Measurements from ENCODE around the gene DPY19L1. TPM values are rescaled to one million over a fixed set of nuclear protein-coding genes. Genes with fewer than 3 reads are reported as not detected.

The DPY19L1 gene
- total and polyA plus RNA-seq, 8 donors = 42.8 to 72.9 (median 51.5) TPM

- ATAC-seq (peak; percentile 91), DNase-seq (peak; percentile 93 to 98 (median 96))
- TF ChIP-seq, protein P1, sequence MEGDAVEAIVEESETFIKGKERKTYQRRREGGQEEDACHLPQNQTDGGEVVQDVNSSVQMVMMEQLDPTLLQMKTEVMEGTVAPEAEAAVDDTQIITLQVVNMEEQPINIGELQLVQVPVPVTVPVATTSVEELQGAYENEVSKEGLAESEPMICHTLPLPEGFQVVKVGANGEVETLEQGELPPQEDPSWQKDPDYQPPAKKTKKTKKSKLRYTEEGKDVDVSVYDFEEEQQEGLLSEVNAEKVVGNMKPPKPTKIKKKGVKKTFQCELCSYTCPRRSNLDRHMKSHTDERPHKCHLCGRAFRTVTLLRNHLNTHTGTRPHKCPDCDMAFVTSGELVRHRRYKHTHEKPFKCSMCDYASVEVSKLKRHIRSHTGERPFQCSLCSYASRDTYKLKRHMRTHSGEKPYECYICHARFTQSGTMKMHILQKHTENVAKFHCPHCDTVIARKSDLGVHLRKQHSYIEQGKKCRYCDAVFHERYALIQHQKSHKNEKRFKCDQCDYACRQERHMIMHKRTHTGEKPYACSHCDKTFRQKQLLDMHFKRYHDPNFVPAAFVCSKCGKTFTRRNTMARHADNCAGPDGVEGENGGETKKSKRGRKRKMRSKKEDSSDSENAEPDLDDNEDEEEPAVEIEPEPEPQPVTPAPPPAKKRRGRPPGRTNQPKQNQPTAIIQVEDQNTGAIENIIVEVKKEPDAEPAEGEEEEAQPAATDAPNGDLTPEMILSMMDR (IDR thresholded peaks at IDR 0.05) = peak; percentile 77 to 80
- H3K4me3 ChIP-seq = peak overlapping the region; percentile 49 to 66
- no peaks in the 10 kb centered on the region for H3K36me3 ChIP-seq
- intact Hi-C loops (cut with DNase I) = no loop called here
- peaks cover 4 to 23% of the 10 kb centered on the region in 2 donors for H3K4me1 ChIP-seq
- peak overlapping the region; percentile 87 to 89 for H3K27ac ChIP-seq
- no peaks in the 10 kb centered on the region for H3K27me3 ChIP-seq
- H3K9me3 ChIP-seq = no peaks in the 10 kb centered on the region
These were observed 449 bp upstream of the DPY19L1 start for GRCh38 chr7:35037526-35038341.

GRCh38 chr7:35036361-35037171 lies 719 bp downstream of the DPY19L1 start:
- H3K27ac ChIP-seq = peak overlapping the region; percentile 66 to 86
- ATAC-seq = peak; percentile 37

DNA sequence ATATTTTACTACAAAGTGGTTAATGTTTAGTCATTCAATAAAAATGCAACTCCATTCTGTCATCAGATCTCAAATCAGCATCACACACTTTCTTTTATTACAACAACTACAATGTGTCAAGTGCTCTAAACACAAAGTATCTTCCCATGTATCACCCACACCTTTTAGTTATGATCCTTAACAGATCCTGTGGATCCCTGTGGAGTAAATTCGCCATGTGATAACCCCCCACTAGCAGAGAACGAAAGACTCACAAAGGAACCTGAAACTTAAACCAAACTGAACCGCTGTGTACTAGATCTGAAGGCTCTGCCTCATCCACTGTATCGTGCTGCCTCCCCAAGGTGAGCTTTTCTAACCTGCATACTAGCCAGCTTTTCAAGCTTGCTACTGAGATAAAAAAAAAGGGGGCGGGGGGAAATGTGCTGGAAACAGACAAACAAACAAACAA lies 1.7 kb downstream of the DPY19L1 start:
- Histone ChIP-seq H3K4me1 (peaks cover 4 to 23% of the 10 kb centered on the region in 2 donors), H3K27ac (no peak overlapping the region), H3K9me3 (no peaks in the 10 kb centered on the region), H3K36me3 (no peaks in the 10 kb centered on the region), H3K27me3 (no peaks in the 10 kb centered on the region), H3K4me3 (peak overlapping the region in 1 of 2 donors; percentile 66)
- DNase-seq = peak in 2 of 4 donors; percentile 41 to 42
- intact Hi-C loops (cut with DNase I) = no loop called here
- TF ChIP-seq, protein P1 (IDR thresholded peaks at IDR 0.05) = no peak
- peak; percentile 46 for ATAC-seq

More at GRCh38 chr7:35036361-35037171, 719 bp downstream of the DPY19L1 start:
- TF ChIP-seq, protein P1 (IDR thresholded peaks at IDR 0.05) = peak in 1 of 2 donors; percentile 7
- H3K36me3 ChIP-seq = no peaks in the 10 kb centered on the region
- peak overlapping the region; percentile 58 to 66 for H3K4me3 ChIP-seq
- no peaks in the 10 kb centered on the region for H3K27me3 ChIP-seq
- intact Hi-C loops (cut with DNase I) = no loop called here
- no peaks in the 10 kb centered on the region for H3K9me3 ChIP-seq
- DNase-seq = peak; percentile 64 to 93 (median 66)
- H3K4me1 ChIP-seq = peaks cover 4 to 23% of the 10 kb centered on the region in 2 donors

DNA sequence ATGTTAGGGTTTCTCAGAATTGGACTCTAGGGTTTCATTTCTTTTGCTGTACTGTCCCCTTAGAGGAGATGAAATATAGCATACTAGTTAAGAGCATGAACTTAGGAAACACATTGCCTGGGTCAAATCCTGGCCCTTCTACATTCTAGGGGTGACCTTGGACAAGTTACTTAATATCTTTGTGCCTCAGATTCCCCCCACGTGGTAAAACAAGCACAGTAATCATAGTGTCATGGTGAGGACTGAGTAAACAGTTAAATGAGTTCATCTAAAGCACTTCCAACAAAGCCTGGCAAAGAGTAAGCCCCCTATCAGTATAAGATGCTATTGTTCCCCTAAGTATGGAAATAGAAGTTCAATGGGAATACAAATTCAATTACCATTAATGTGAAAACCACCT lies 5.1 kb downstream of the DPY19L1 start:
- Histone ChIP-seq H3K4me1 (peaks cover 4 to 16% of the 10 kb centered on the region in 2 donors), H3K27me3 (no peaks in the 10 kb centered on the region), H3K4me3 (no peak overlapping the region), H3K36me3 (no peaks in the 10 kb centered on the region), H3K9me3 (no peaks in the 10 kb centered on the region), H3K27ac (no peak overlapping the region)
- TF ChIP-seq, protein P1 (IDR thresholded peaks at IDR 0.05) = no peak
- intact Hi-C loops (cut with DNase I) = no loop called here
- DNase-seq (no peak), ATAC-seq (no peak)

- intact Hi-C loops (cut with DNase I) = no loop called here
- H3K9me3 ChIP-seq = no peaks in the 10 kb centered on the region
- ATAC-seq (no peak), DNase-seq (no peak)
- H3K27me3 ChIP-seq = no peaks in the 10 kb centered on the region
- H3K36me3 ChIP-seq = no peaks in the 10 kb centered on the region
- TF ChIP-seq, protein P1 (IDR thresholded peaks at IDR 0.05) = no peak
- H3K27ac ChIP-seq = no peak overlapping the region
- peaks cover 4 to 11% of the 10 kb centered on the region in 2 donors for H3K4me1 ChIP-seq
- no peak overlapping the region for H3K4me3 ChIP-seq
These were observed 6.4 kb downstream of the DPY19L1 start for GRCh38 chr7:35030848-35031247.

Data from left lung (tissue), 10 donors.